H9 (cell line): ENCODE data around the gene SVOP. TPM values are rescaled to one million over a fixed set of nuclear protein-coding genes. Genes with fewer than 3 reads are reported as not detected.

Experiments used
- DNase-seq: peaks from one replicate; pipeline ENCODE4 v3.0.0-alpha.2; 2017
- H2AFZ ChIP-seq: one replicate; pipeline ENCODE4 v1.6.1; 2013; ENCODE audit warnings: mild to moderate bottlenecking, low read length, control low read depth, moderate library complexity
- H2AK5ac ChIP-seq: 2 replicates; pipeline ENCODE4 v1.6.1; 2013; ENCODE audit warnings: low read length, control low read depth, mixed read lengths; ENCODE audit not compliant: insufficient read length
- H2BK120ac ChIP-seq: one replicate; pipeline ENCODE4 v1.6.1; 2013; ENCODE audit warnings: low read depth, mild to moderate bottlenecking, low read length, control low read depth, inconsistent platforms; ENCODE audit not compliant: poor library complexity, severe bottlenecking
- H2BK12ac ChIP-seq: 2 replicates; pipeline ENCODE4 v1.6.1; 2013; ENCODE audit warnings: low read length, control low read depth, mixed read lengths, low read depth; ENCODE audit not compliant: insufficient read length
- H2BK15ac ChIP-seq: 2 replicates; pipeline ENCODE4 v1.6.1; 2013; ENCODE audit warnings: low read depth, low read length, control low read depth
- H2BK20ac ChIP-seq: one replicate; pipeline ENCODE4 v1.6.1; 2013; ENCODE audit warnings: low read depth, mild to moderate bottlenecking, low read length, control low read depth, inconsistent platforms; ENCODE audit not compliant: poor library complexity, severe bottlenecking
- H2BK5ac ChIP-seq: 2 replicates; pipeline ENCODE4 v1.6.1; 2013; ENCODE audit warnings: low read length, control low read depth, mixed read lengths; ENCODE audit not compliant: insufficient read length
- H3K14ac ChIP-seq: 2 replicates; pipeline ENCODE4 v1.6.1; 2013; ENCODE audit warnings: low read length, control low read depth; ENCODE audit not compliant: insufficient read depth
- H3K18ac ChIP-seq: 2 replicates; pipeline ENCODE4 v1.6.1; 2013; ENCODE audit warnings: low read depth, mild to moderate bottlenecking, mixed read lengths, low read length, control low read depth; ENCODE audit not compliant: insufficient read length
- H3K23ac ChIP-seq: 2 replicates; pipeline ENCODE4 v1.6.1; 2013; ENCODE audit warnings: low read length, control low read depth, mixed read lengths, low read depth; ENCODE audit not compliant: insufficient read length
- H3K23me2 ChIP-seq: 2 replicates; pipeline ENCODE4 v1.6.1; 2013; ENCODE audit warnings: low read depth, mild to moderate bottlenecking, mixed read lengths, low read length, control low read depth; ENCODE audit not compliant: insufficient read length, poor library complexity, severe bottlenecking
- H3K27ac ChIP-seq: 2 replicates; pipeline ENCODE4 v1.5.1; 2013; ENCODE audit warnings: low read length, control low read depth, mixed read lengths, low read depth; ENCODE audit not compliant: insufficient read length
- H3K27me3 ChIP-seq: 2 replicates; pipeline ENCODE4 v1.6.1; 2013; ENCODE audit warnings: low read length, control low read depth, inconsistent platforms; ENCODE audit not compliant: insufficient read depth
- H3K4ac ChIP-seq: 2 replicates; pipeline ENCODE4 v1.6.1; 2013; ENCODE audit warnings: low read depth, mild to moderate bottlenecking, control low read depth, inconsistent platforms, low read length, moderate library complexity
- H3K4me1 ChIP-seq: 2 replicates; pipeline ENCODE4 v1.6.1; 2013; ENCODE audit warnings: low read length, control low read depth, inconsistent platforms; ENCODE audit not compliant: insufficient read depth
- H3K4me2 ChIP-seq: 2 replicates; pipeline ENCODE4 v1.6.1; 2013; ENCODE audit warnings: low read length, control low read depth, mixed read lengths; ENCODE audit not compliant: insufficient read length, insufficient read depth
- H3K56ac ChIP-seq: 2 replicates; pipeline ENCODE4 v1.6.1; 2013; ENCODE audit warnings: low read depth, mild to moderate bottlenecking, mixed read lengths, low read length, control low read depth; ENCODE audit not compliant: insufficient read length
- H3K79me1 ChIP-seq: 2 replicates; pipeline ENCODE4 v1.6.1; 2013; ENCODE audit warnings: low read depth, mild to moderate bottlenecking, moderate library complexity, low read length, control low read depth, inconsistent platforms; ENCODE audit not compliant: insufficient read depth, poor library complexity, severe bottlenecking
- H3K79me2 ChIP-seq: 2 replicates; pipeline ENCODE4 v1.6.1; 2013; ENCODE audit warnings: low read length, control low read depth, inconsistent platforms; ENCODE audit not compliant: insufficient read depth
- H3K9ac ChIP-seq: 2 replicates; pipeline ENCODE4 v1.6.1; 2013; ENCODE audit warnings: low read length, control low read depth, mixed read lengths; ENCODE audit not compliant: insufficient read length; ENCODE audit errors: extremely low read depth
- H3K9me3 ChIP-seq: one replicate; pipeline ENCODE4 v1.6.1; 2013; ENCODE audit warnings: low read depth, low read length, inconsistent platforms; ENCODE audit not compliant: control insufficient read depth
- H3T11ph ChIP-seq: one replicate; pipeline ENCODE4 v1.6.1; 2013; ENCODE audit warnings: mild to moderate bottlenecking, low read length, control low read depth, inconsistent platforms
- H4K20me1 ChIP-seq: one replicate; pipeline ENCODE4 v1.6.1; 2013; ENCODE audit not compliant: control insufficient read depth, insufficient read length, insufficient read depth
- H4K5ac ChIP-seq: 2 replicates; pipeline ENCODE4 v1.6.1; 2013; ENCODE audit warnings: low read depth, mild to moderate bottlenecking, mixed read lengths, low read length, control low read depth; ENCODE audit not compliant: insufficient read length
- H4K8ac ChIP-seq: replicated peaks from 2 replicates; pipeline ENCODE4 v1.6.1; 2013; ENCODE audit warnings: low read length, control low read depth, mixed read lengths, low read depth; ENCODE audit not compliant: insufficient read length
- H4K91ac ChIP-seq: 2 replicates; pipeline ENCODE4 v1.6.1; 2013; ENCODE audit warnings: low read depth, mild to moderate bottlenecking, moderate library complexity, mixed read lengths, low read length, control low read depth; ENCODE audit not compliant: insufficient read length
- H3K27ac Mint-ChIP-seq, 3 experiments: 2 replicates in 2 of 3; 3 replicates in 1 of 3; pipeline ENCODE4 v1.8.0; 2020 to 2021; ENCODE audit warnings: mixed read lengths in 3 of 3, mild to moderate bottlenecking in 1 of 3, moderate library complexity in 1 of 3
- H3K27me3 Mint-ChIP-seq: 2 replicates; pipeline ENCODE4 v1.8.0; 2021; ENCODE audit warnings: low read depth, mild to moderate bottlenecking, moderate library complexity, mixed read lengths
- H3K36me3 Mint-ChIP-seq, 3 experiments: 2 replicates in 2 of 3; 3 replicates in 1 of 3; pipeline ENCODE4 v1.8.0; 2020 to 2021; ENCODE audit warnings: low read depth in 3 of 3, mixed read lengths in 3 of 3; ENCODE audit not compliant: insufficient read depth in 1 of 3
- H3K4me1 Mint-ChIP-seq, 2 experiments: 2 replicates each; pipeline ENCODE4 v1.8.0; 2020; ENCODE audit warnings: mixed read lengths in 2 of 2
- H3K4me3 Mint-ChIP-seq, 2 experiments: 2 replicates in 1 of 2; 3 replicates in 1 of 2; pipeline ENCODE4 v1.8.0; 2020 to 2021; ENCODE audit warnings: mild to moderate bottlenecking in 2 of 2, mixed read lengths in 2 of 2, moderate library complexity in 1 of 2
- H3K9me3 Mint-ChIP-seq, 2 experiments: 2 replicates in 1 of 2; 3 replicates in 1 of 2; pipeline ENCODE4 v1.8.0; 2020; ENCODE audit warnings: mild to moderate bottlenecking in 2 of 2, mixed read lengths in 2 of 2, moderate library complexity in 1 of 2
- CTCF ChIP-seq: fragments of 200-600 bp; sonication (generic); conservative IDR thresholded peaks from 3 replicates; pipeline ENCODE4 v1.8.0; 2021; ENCODE audit warnings: antibody characterized with exemption, mild to moderate bottlenecking
- WGBS: extraction: QIAGEN DNeasy Blood & Tissue Kit; methylation state at CpG from one replicate; pipeline ENCODE4 v1.1.7; 2013; ENCODE audit warnings: missing lambda C conversion rate, low lambda C conversion rate, mixed read lengths; ENCODE audit not compliant: insufficient read length; ENCODE audit errors: extremely low coverage; 5-methylcytosine and 5-hydroxymethylcytosine counted together
- total RNA-seq: library from RNA; stranded (reverse); gene quantifications from 2 replicates; pipeline ENCODE4 v1.2.1, GENCODE V29; 2021

SVOP gene
- total RNA-seq, 1 experiment from 2014 or later: 0.15 TPM

GRCh38 chr12:108977360-108977759, 43.5 kb downstream of the SVOP start:
- H3K27ac Mint-ChIP-seq: no peak overlapping the region
- peaks cover 12 to 13% of the 10 kb centered on the region in 2 experiments for H3K4me1 Mint-ChIP-seq
- DNase-seq: no peak
- Histone ChIP-seq H3K79me1 (no peaks in the 10 kb centered on the region), H3K27me3 (no peaks in the 10 kb centered on the region), H4K8ac (no peak overlapping the region), H4K91ac (no peak overlapping the region), H3K79me2 (no peaks in the 10 kb centered on the region), H3T11ph (no peak overlapping the region), H3K4ac (no peak overlapping the region), H3K23me2 (no peaks in the 10 kb centered on the region), H3K23ac (no peak overlapping the region), H2BK12ac (no peak overlapping the region), H3K56ac (no peak overlapping the region), H3K4me1 (no peaks in the 10 kb centered on the region; the same call in 1 of the 2 replicates), H2BK5ac (no peak overlapping the region), H2BK20ac (no peak overlapping the region), H3K18ac (no peak overlapping the region), H3K9ac (no peak overlapping the region), H3K4me2 (no peak overlapping the region), H4K5ac (no peak overlapping the region), H3K14ac (no peak overlapping the region), H3K9me3 (no peaks in the 10 kb centered on the region), H2AK5ac (no peak overlapping the region), H2BK120ac (no peak overlapping the region), H3K27ac (no peak overlapping the region), H4K20me1 (no peaks in the 10 kb centered on the region), H2BK15ac (no peak overlapping the region), H2AFZ (no peak overlapping the region)
- H3K9me3 Mint-ChIP-seq: 0 out of 5 replicates have a peak, but pooled peaks cover 0 to 2% of the 10 kb centered on the region in 2 experiments
- no peak overlapping the region for H3K4me3 Mint-ChIP-seq
- TF ChIP-seq CTCF: no peak
- H3K36me3 Mint-ChIP-seq: no peaks in the 10 kb centered on the region
- no CpG with 5 or more reads among the region's 4 CpGs for WGBS
- H3K27me3 Mint-ChIP-seq: no peaks in the 10 kb centered on the region; the same call in 1 of the 2 replicates
